ENCODE measurements around the gene SDK1.
"Not testable (repeated sequence)": the region's sequence is repeated elsewhere in the genome, so short reads cannot be mapped to it uniquely, and the experiment has no call there.

Gene SDK1

GRCh38 chr7:3960942-3961341 is 659.9 kb downstream of the SDK1 start:
- TF ChIP-seq, protein P1, sequence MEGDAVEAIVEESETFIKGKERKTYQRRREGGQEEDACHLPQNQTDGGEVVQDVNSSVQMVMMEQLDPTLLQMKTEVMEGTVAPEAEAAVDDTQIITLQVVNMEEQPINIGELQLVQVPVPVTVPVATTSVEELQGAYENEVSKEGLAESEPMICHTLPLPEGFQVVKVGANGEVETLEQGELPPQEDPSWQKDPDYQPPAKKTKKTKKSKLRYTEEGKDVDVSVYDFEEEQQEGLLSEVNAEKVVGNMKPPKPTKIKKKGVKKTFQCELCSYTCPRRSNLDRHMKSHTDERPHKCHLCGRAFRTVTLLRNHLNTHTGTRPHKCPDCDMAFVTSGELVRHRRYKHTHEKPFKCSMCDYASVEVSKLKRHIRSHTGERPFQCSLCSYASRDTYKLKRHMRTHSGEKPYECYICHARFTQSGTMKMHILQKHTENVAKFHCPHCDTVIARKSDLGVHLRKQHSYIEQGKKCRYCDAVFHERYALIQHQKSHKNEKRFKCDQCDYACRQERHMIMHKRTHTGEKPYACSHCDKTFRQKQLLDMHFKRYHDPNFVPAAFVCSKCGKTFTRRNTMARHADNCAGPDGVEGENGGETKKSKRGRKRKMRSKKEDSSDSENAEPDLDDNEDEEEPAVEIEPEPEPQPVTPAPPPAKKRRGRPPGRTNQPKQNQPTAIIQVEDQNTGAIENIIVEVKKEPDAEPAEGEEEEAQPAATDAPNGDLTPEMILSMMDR (IDR thresholded peaks at IDR 0.05) = no peak
- Histone ChIP-seq H3K27ac (no peak overlapping the region), H3K9me3 (no peaks in the 10 kb centered on the region), H3K4me3 (ENCODE audit: low read depth in 1 of 2, low read length in 1 of 2) (no peak overlapping the region), H3K27me3 (no peaks in the 10 kb centered on the region), H3K4me1 (ENCODE audit: control insufficient read depth in 1 of 2, insufficient read depth in 1 of 2, low read depth in 1 of 2, low read length in 1 of 2) (no peaks in the 10 kb centered on the region), H3K36me3 (no peaks in the 10 kb centered on the region)

- Histone ChIP-seq H3K4me3 (ENCODE audit: low read depth in 1 of 2, low read length in 1 of 2) (no peak overlapping the region), H3K36me3 (no peaks in the 10 kb centered on the region), H3K4me1 (ENCODE audit: control insufficient read depth in 1 of 2, insufficient read depth in 1 of 2, low read depth in 1 of 2, low read length in 1 of 2) (no peaks in the 10 kb centered on the region), H3K27me3 (no peaks in the 10 kb centered on the region), H3K9me3 (no peaks in the 10 kb centered on the region), H3K27ac (no peak overlapping the region)
- TF ChIP-seq, protein P1 (IDR thresholded peaks at IDR 0.05) = no peak
Measured at GRCh38 chr7:3961857-3962503, 660.9 kb downstream of the SDK1 start.

DNA sequence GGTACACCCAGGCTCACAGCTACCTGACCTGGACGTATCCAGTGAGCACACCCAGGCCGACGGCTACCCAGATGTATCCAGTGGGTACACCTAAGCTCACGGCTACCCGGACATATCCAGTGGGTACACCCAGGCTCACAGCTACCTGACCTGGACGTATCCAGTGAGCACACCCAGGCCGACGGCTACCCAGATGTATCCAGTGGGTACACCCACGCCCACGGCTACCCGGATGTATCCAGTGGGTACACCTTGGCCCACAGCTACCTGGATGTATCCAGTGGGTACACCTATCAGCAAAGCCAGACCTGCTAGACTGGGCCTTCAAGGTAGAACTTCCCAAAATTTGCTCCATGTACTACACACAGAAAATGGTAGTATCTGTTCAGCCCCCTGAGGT is 662.7 kb downstream of the SDK1 start:
- H3K4me1 ChIP-seq (ENCODE audit: control insufficient read depth in 1 of 2, insufficient read depth in 1 of 2, low read depth in 1 of 2, low read length in 1 of 2); H3K36me3 ChIP-seq; H3K4me3 ChIP-seq (ENCODE audit: low read depth in 1 of 2, low read length in 1 of 2); H3K9me3 ChIP-seq; H3K27ac ChIP-seq; H3K27me3 ChIP-seq: not testable (repeated sequence)

- no peak overlapping the region for H3K27ac ChIP-seq
- no peaks in the 10 kb centered on the region for H3K36me3 ChIP-seq
- no peaks in the 10 kb centered on the region for H3K9me3 ChIP-seq
- H3K4me3 ChIP-seq (ENCODE audit: low read depth in 1 of 2, low read length in 1 of 2) = no peak overlapping the region
- H3K4me1 ChIP-seq (ENCODE audit: control insufficient read depth in 1 of 2, insufficient read depth in 1 of 2, low read depth in 1 of 2, low read length in 1 of 2) = no peaks in the 10 kb centered on the region
- no peaks in the 10 kb centered on the region for H3K27me3 ChIP-seq
- TF ChIP-seq, protein P1 (IDR thresholded peaks at IDR 0.05) = no peak
Measured at GRCh38 chr7:3964980-3965606, 664.0 kb downstream of the SDK1 start.

- Histone ChIP-seq H3K27ac (no peak overlapping the region), H3K4me1 (ENCODE audit: control insufficient read depth in 1 of 2, insufficient read depth in 1 of 2, low read depth in 1 of 2, low read length in 1 of 2) (no peaks in the 10 kb centered on the region), H3K36me3 (no peaks in the 10 kb centered on the region), H3K4me3 (ENCODE audit: low read depth in 1 of 2, low read length in 1 of 2) (no peak overlapping the region), H3K9me3 (no peaks in the 10 kb centered on the region), H3K27me3 (no peaks in the 10 kb centered on the region)
- TF ChIP-seq, protein P1 (IDR thresholded peaks at IDR 0.05) = no peak
Measured at GRCh38 chr7:3965794-3966395, 664.8 kb downstream of the SDK1 start.

GRCh38 chr7:3968234-3968633 is 667.2 kb downstream of the SDK1 start:
- Histone ChIP-seq H3K4me1 (ENCODE audit: control insufficient read depth in 1 of 2, insufficient read depth in 1 of 2, low read depth in 1 of 2, low read length in 1 of 2) (no peaks in the 10 kb centered on the region), H3K4me3 (ENCODE audit: low read depth in 1 of 2, low read length in 1 of 2) (no peak overlapping the region), H3K27me3 (no peaks in the 10 kb centered on the region), H3K27ac (no peak overlapping the region), H3K9me3 (no peaks in the 10 kb centered on the region), H3K36me3 (no peaks in the 10 kb centered on the region)
- TF ChIP-seq, protein P1 (IDR thresholded peaks at IDR 0.05) = no peak
